Psoas muscle (tissue), 8 donors: ENCODE results near the gene RABEP1. TPM values are rescaled to one million over a fixed set of nuclear protein-coding genes. Genes with fewer than 3 reads are reported as not detected.
A peak's percentile ranks its signal among the peaks of the same experiment; 100 is the strongest.

Experiments
- ATAC-seq, 4 donors: fragments of 200-7000 bp; cut with Tn5 transposase; one replicate each; pipeline ENCODE4 v1.9.1; 2020; ENCODE audit warnings: moderate library complexity in 3 of 4, mild to moderate bottlenecking in 2 of 4
- DNase-seq, 2 donors: peaks; one replicate each; pipeline ENCODE4 v3.0.0-alpha.2; 2020
- H3K27ac ChIP-seq: fragments of 200-600 bp; one replicate; pipeline ENCODE4 v1.8.0; 2022
- H3K27me3 ChIP-seq, 3 donors: fragments of 200-600 bp in 1 of 3; one replicate each; pipeline versions ENCODE4 v1.6.1 to v1.8.0; 2013 to 2022; ENCODE audit warnings: low read length in 2 of 3, mild to moderate bottlenecking in 2 of 3, moderate library complexity in 1 of 3; ENCODE audit not compliant: insufficient read depth in 3 of 3
- H3K36me3 ChIP-seq, 2 donors: fragments of 200-600 bp in 1 of 2; one replicate each; pipeline versions ENCODE4 v1.6.1 to v1.8.0; 2013 to 2022; ENCODE audit warnings: low read depth in 1 of 2, mild to moderate bottlenecking in 1 of 2, moderate library complexity in 1 of 2; ENCODE audit not compliant: insufficient read depth in 1 of 2
- H3K4me1 ChIP-seq: fragments of 200-600 bp; one replicate; pipeline ENCODE4 v1.8.0; 2022
- H3K4me3 ChIP-seq: fragments of 200-600 bp; one replicate; pipeline ENCODE4 v1.8.0; 2022; ENCODE audit warnings: mild to moderate bottlenecking
- H3K9me3 ChIP-seq: fragments of 200-600 bp; one replicate; pipeline ENCODE4 v1.8.0; 2022
- WGBS, 3 donors: extraction: QIAGEN DNeasy Blood & Tissue Kit; methylation state at CpG; one replicate each; pipeline versions ENCODE4 v1.1.6 to v1.1.7; 2013; 5-methylcytosine and 5-hydroxymethylcytosine counted together
- intact Hi-C, 2 donors: fragments of 100-400 bp; cut with DNase I; formaldehyde crosslinking; loops; one replicate each; pipeline versions ENCODE4 v1.11.0 to v1.14.2; 2022
- polyA plus RNA-seq, 3 donors: library from polyadenylated mRNA; stranded (reverse); fragments of 200-250 nt; gene quantifications; one replicate each; pipeline ENCODE4 v1.2.3, GENCODE V29; 2013
- total RNA-seq, 4 donors: library from RNA; stranded (reverse); fragmentation: NEBNext Ultra II Directional in 2 of 4; extraction: Animal tissue kit (Norgen Biotek cat#: 25700) in 2 of 4; gene quantifications; one replicate each; pipeline versions ENCODE4 v1.2.1 to v1.2.4, GENCODE V29; 2021 to 2023
- TF ChIP-seq, protein P1 (sequence below): fragments of 200-600 bp; IDR thresholded peaks from one replicate; pipeline ENCODE4 v1.8.0; 2022; ENCODE audit warnings: antibody characterized with exemption
- donor health status: healthy with polysubstance abuse.
- donor health status: DM: no; HTN: no; CAD: no; lungs with moderate emphysema.
- donor health status: Bipolar disorder and iron deficiency.
- donor health status: healthy.
- donor health status: DM: yes; HTN: yes; CAD: no.
- donor health status: DM: no; HTN: no; CAD: no.
- donor health status: DM: no; HTN: no; CAD: no.
- donor health status: DM: yes; HTN: yes; CAD: no.

RABEP1 gene
- total and polyA plus RNA-seq, 7 donors = 33.4 to 106 (median 77.4) TPM

DNA sequence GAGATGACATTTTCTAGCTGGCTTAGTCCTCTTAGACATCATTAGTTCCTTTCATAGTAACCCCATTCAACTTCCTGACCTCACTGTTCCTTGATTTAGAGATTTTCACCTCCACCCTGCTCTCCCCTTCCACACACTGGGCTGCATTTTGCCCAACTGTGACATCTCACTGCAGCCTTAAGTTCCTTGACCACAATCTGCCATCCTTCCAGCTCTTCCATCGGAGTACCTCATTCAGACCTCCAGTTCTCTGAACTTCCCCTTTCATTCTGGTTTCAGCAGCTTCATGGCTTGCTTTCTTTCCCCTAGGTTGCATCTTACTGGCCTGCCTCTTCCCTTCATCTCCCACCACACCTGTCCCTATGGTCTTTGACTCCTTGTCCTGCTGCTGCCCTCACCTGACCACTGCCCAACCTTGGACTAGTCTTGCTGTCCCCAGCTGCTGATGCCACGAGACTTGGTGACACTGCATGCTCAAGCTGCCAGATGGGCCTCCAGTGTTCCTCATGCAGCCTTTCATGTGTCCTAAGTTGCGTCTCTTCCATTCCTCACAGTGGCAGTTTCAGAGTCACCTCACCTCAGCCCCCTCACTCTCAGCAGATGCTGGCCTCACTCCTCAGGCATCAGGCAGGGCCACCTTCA is 96.6 kb downstream of the RABEP1 start:
- Histone ChIP-seq H3K9me3 (no peaks in the 10 kb centered on the region), H3K27ac (no peak overlapping the region), H3K4me1 (no peaks in the 10 kb centered on the region), H3K27me3 (no peaks in the 10 kb centered on the region), H3K36me3 (peaks cover 15 to 100% of the 10 kb centered on the region in 2 donors), H3K4me3 (no peak overlapping the region)
- DNase-seq (no peak), ATAC-seq (no peak)
- intact Hi-C loops = no loop called here
- TF ChIP-seq, protein P1, sequence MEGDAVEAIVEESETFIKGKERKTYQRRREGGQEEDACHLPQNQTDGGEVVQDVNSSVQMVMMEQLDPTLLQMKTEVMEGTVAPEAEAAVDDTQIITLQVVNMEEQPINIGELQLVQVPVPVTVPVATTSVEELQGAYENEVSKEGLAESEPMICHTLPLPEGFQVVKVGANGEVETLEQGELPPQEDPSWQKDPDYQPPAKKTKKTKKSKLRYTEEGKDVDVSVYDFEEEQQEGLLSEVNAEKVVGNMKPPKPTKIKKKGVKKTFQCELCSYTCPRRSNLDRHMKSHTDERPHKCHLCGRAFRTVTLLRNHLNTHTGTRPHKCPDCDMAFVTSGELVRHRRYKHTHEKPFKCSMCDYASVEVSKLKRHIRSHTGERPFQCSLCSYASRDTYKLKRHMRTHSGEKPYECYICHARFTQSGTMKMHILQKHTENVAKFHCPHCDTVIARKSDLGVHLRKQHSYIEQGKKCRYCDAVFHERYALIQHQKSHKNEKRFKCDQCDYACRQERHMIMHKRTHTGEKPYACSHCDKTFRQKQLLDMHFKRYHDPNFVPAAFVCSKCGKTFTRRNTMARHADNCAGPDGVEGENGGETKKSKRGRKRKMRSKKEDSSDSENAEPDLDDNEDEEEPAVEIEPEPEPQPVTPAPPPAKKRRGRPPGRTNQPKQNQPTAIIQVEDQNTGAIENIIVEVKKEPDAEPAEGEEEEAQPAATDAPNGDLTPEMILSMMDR = no peak
- 84 to 90% (median 86%) methylated on average over 3 of the region's 3 CpGs for WGBS, 3 donors

DNA sequence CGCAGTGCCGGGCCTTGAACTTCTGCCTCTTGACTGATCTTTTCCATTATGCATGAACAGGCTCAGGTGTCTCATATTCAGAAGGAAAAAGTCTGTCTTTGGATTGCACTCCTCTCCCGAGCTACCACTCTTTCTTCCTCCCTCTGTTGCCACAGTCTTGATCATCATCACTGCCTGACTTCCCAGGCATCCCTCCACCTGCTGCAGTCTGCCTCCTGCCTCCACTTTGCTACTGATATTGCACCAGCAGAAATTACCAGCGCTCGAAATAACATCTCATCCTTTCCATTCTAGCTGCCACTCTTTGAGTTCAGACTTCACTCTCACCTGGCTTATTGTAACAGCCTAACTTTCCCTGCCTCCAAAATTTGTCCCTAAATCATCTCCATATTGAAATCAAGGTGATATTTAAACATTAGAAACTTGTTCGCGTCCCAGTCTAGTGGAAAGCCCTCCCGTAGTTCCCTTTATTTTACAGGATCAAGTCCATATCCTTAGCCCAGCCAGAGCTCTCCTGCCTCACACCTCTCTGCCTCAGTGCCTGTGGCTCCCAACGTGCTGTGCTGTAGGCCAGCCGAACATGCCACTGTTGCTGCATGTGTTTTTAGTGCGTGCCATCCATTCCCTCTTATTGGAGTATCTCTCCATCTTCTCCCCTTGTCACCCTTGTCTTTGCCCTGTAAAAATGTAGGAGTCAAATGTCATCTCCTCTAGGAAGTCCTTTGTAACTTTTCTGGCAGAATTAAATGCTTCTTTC is 97.4 kb downstream of the RABEP1 start:
- Histone ChIP-seq H3K4me1 (no peaks in the 10 kb centered on the region), H3K4me3 (no peak overlapping the region), H3K27me3 (no peaks in the 10 kb centered on the region), H3K27ac (no peak overlapping the region), H3K9me3 (no peaks in the 10 kb centered on the region), H3K36me3 (peaks cover 14 to 100% of the 10 kb centered on the region in 2 donors)
- ATAC-seq (no peak), DNase-seq (no peak)
- TF ChIP-seq, protein P1 = no peak
- intact Hi-C loops = no loop called here
- 87 to 95% (median 89%) methylated on average over 11 of the region's 11 CpGs for WGBS, 3 donors

DNA sequence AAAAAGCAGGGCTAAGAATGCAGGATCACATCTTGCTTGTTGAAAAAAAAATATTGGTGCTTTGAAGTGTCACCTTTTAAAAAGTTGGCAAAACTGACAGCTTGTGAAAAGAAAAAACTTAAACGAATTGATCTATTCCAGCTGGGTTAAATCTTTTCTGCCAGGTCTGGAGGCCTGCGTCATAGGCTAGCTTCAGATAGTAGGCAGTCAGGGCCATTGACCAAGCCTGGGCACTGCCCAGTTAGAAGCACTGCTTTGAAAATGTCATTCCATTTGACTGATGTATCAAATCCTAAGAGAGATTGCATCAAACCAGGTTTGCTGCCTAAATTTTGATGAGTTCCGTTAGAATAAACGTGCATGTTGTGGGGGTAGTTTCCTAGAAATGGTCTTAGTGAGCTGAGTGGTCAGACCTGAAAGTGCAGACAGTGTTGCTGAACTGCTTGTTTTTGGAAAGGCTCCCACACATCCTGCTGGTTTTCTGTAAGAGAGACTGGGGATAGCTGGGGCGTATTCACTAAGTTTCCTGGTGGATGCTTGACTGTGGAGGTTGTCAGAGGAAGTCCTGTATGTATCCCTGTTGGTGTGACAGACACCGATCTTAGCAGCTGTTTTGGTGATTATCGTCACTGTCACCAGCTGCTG is 98.5 kb downstream of the RABEP1 start:
- no peak for DNase-seq
- peak in 3 of 4 donors; percentile 16 to 36 (median 17) for ATAC-seq
- 48 to 60% (median 52%) methylated on average over 7 of the region's 7 CpGs for WGBS, 3 donors
- Histone ChIP-seq H3K4me3 (no peak overlapping the region), H3K27ac (peak overlapping the region; percentile 10), H3K9me3 (no peaks in the 10 kb centered on the region), H3K4me1 (no peaks in the 10 kb centered on the region), H3K36me3 (peaks cover 24 to 100% of the 10 kb centered on the region in 2 donors), H3K27me3 (no peaks in the 10 kb centered on the region)
- TF ChIP-seq, protein P1 = no peak
- intact Hi-C loops = no loop called here

DNA sequence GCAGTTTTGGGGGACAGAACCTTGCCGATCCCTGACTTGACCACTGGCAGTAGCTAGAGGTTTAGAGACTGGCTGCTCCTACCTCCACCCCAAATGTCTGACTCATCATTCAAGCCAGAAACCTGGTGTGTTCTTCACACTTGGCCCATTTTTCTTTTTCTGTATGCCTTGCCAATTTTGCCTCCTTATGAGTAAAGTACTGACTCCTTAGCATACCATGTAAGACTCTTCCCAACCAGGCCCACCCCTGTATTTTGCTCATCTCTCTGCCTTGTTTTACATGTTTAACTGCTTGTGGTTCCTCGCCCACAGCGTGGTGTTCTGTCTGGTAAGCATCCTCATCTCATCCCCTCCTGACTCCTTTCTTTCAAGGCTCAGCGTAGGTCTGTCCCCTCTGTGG is 99.5 kb downstream of the RABEP1 start:
- DNase-seq (no peak), ATAC-seq (peak; percentile 10 to 27 (median 26))
- no peak overlapping the region for H3K4me3 ChIP-seq
- TF ChIP-seq, protein P1 = no peak
- H3K27ac ChIP-seq = no peak overlapping the region
- no peaks in the 10 kb centered on the region for H3K4me1 ChIP-seq
- no peaks in the 10 kb centered on the region for H3K27me3 ChIP-seq
- 92 to 96% (median 95%) methylated on average over 4 of the region's 4 CpGs for WGBS, 3 donors
- H3K36me3 ChIP-seq = peaks cover 25 to 100% of the 10 kb centered on the region in 2 donors
- H3K9me3 ChIP-seq = no peaks in the 10 kb centered on the region
- intact Hi-C loops = no loop called here
